OCI-LY1 (cell line): Measurements from ENCODE around the gene USP5.
A peak's percentile ranks its signal among the peaks of the same experiment; 100 is the strongest.

ENCODE experiments used
- H2AFZ ChIP-seq: fragments of 200-600 bp; sonication (generic), shearing (Covaris generic); 2 replicates; pipeline ENCODE4 v1.6.0; 2014; ENCODE audit warnings: antibody characterized with exemption, mild to moderate bottlenecking, low read length
- H3F3A ChIP-seq: fragments of 200-600 bp; sonication (generic), shearing (Covaris generic); 2 replicates; pipeline ENCODE4 v1.6.0; 2014; ENCODE audit warnings: mild to moderate bottlenecking, antibody characterized with exemption, low read length, moderate library complexity; ENCODE audit not compliant: insufficient read depth
- H3K27ac ChIP-seq: fragments of 200-600 bp; sonication (generic); 2 replicates; pipeline ENCODE4 v1.5.1; 2014; ENCODE audit warnings: low read length, mixed run types, mild to moderate bottlenecking, low read depth; ENCODE audit not compliant: poor library complexity, severe bottlenecking
- H3K27me3 ChIP-seq: fragments of 200-600 bp; sonication (generic); 2 replicates; pipeline ENCODE4 v1.6.0; 2014; ENCODE audit warnings: antibody characterized with exemption, mild to moderate bottlenecking, low read length, moderate library complexity; ENCODE audit not compliant: insufficient read depth
- H3K36me3 ChIP-seq: fragments of 200-600 bp; sonication (generic); 2 replicates; pipeline ENCODE4 v1.6.1; 2014; ENCODE audit warnings: mild to moderate bottlenecking, antibody characterized with exemption, low read length, moderate library complexity, mixed read lengths; ENCODE audit not compliant: insufficient read depth
- H3K4me1 ChIP-seq: fragments of 200-600 bp; sonication (generic); 2 replicates; pipeline ENCODE4 v1.5.1; 2014; ENCODE audit warnings: mild to moderate bottlenecking, low read length, moderate library complexity; ENCODE audit not compliant: insufficient read depth, severe bottlenecking
- H3K4me2 ChIP-seq: fragments of 200-600 bp; sonication (generic), shearing (Covaris generic); 2 replicates; pipeline ENCODE4 v1.6.1; 2014; ENCODE audit warnings: low read length
- H3K4me3 ChIP-seq: fragments of 200-600 bp; sonication (generic); 2 replicates; pipeline ENCODE4 v1.5.1; 2014; ENCODE audit warnings: low read length, low read depth, mild to moderate bottlenecking, mixed read lengths; ENCODE audit not compliant: poor library complexity, severe bottlenecking
- H3K79me2 ChIP-seq: fragments of 200-600 bp; shearing (Covaris generic); 2 replicates; pipeline ENCODE4 v1.6.1; 2016; ENCODE audit warnings: mixed run types, low read length, mixed read lengths; ENCODE audit not compliant: insufficient read depth
- H3K9ac ChIP-seq: fragments of 200-600 bp; sonication (generic), shearing (Covaris generic); 2 replicates; pipeline ENCODE4 v1.6.1; 2014; ENCODE audit warnings: mild to moderate bottlenecking, low read length, mixed read lengths
- H3K9me2 ChIP-seq: fragments of 200-600 bp; sonication (generic), shearing (Covaris generic); 2 replicates; pipeline ENCODE4 v1.6.1; 2014; ENCODE audit warnings: low read depth, mild to moderate bottlenecking, low read length, mixed read lengths
- H3K9me3 ChIP-seq: fragments of 200-600 bp; shearing (Covaris generic); 2 replicates; pipeline ENCODE4 v1.6.1; 2014; ENCODE audit warnings: low read length, mixed read lengths
- H4K20me1 ChIP-seq: fragments of 200-600 bp; sonication (generic), shearing (Covaris generic); 2 replicates; pipeline ENCODE4 v1.6.0; 2016; ENCODE audit warnings: mild to moderate bottlenecking, low read length; ENCODE audit not compliant: insufficient read depth
- EZH2 ChIP-seq: fragments of 200-600 bp; sonication (generic), shearing (Covaris generic); IDR thresholded peaks from 2 replicates; pipeline ENCODE4 v1.8.0; 2017; ENCODE audit warnings: borderline replicate concordance, mixed run types, mild to moderate bottlenecking, antibody characterized with exemption, low read length, moderate library complexity, mixed read lengths
- TF ChIP-seq, protein P1 (sequence below): fragments of 200-600 bp; sonication (generic), shearing (Covaris generic); IDR thresholded peaks from 2 replicates; pipeline ENCODE4 v1.5.1; 2017; ENCODE audit warnings: mild to moderate bottlenecking, antibody characterized with exemption, low read length, moderate library complexity, mixed read lengths

USP5 gene

DNA sequence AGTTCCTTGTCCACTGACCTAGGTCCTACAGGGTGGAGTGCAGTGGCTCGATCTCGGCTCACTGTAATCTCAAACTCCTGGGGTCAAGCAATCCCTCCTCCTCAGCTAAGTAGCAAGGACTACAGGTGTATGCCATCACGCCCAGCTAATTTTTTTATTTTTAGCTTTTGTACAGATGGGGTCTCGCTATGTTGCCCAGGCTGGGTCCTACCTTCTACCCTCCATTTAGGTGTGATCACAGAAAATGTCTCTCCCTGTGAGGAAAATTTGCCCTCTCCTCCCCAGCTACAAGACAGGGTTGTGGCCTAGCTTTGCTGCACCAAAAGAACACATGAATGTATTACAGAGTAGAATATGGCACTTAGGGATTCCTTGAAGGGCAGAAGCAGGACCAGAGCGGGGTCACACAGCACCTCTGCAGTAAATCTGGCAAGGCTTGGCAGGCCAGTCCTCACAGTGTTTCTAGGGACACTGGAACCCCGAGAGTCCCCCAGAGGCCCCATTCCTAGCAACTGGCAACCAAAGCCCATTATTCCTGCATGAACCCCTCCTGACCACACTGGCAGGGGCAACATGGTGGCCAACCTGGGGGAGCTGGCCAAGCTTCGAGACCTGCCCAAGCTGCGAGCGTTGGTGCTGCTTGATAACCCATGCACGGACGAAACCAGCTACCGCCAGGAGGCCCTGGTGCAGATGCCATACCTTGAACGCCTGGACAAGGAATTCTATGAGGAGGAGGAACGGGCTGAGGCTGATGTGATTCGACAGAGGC is 60.4 kb downstream of the USP5 start:
- Histone ChIP-seq H4K20me1 (no peaks in the 10 kb centered on the region), H3K79me2 (no peaks in the 10 kb centered on the region), H3K9me3 (no peaks in the 10 kb centered on the region), H3K9ac (no peak overlapping the region), H3K36me3 (no peaks in the 10 kb centered on the region), H2AFZ (no peak overlapping the region), H3K9me2 (no peaks in the 10 kb centered on the region), H3F3A (no peaks in the 10 kb centered on the region), H3K27ac (no peak overlapping the region), H3K27me3 (peaks cover 10% of the 10 kb centered on the region; the same call in 1 of the 2 replicates), H3K4me2 (no peak overlapping the region), H3K4me3 (no peak overlapping the region), H3K4me1 (peaks cover 14% of the 10 kb centered on the region)
- no peak for TF ChIP-seq EZH2
- TF ChIP-seq, protein P1, sequence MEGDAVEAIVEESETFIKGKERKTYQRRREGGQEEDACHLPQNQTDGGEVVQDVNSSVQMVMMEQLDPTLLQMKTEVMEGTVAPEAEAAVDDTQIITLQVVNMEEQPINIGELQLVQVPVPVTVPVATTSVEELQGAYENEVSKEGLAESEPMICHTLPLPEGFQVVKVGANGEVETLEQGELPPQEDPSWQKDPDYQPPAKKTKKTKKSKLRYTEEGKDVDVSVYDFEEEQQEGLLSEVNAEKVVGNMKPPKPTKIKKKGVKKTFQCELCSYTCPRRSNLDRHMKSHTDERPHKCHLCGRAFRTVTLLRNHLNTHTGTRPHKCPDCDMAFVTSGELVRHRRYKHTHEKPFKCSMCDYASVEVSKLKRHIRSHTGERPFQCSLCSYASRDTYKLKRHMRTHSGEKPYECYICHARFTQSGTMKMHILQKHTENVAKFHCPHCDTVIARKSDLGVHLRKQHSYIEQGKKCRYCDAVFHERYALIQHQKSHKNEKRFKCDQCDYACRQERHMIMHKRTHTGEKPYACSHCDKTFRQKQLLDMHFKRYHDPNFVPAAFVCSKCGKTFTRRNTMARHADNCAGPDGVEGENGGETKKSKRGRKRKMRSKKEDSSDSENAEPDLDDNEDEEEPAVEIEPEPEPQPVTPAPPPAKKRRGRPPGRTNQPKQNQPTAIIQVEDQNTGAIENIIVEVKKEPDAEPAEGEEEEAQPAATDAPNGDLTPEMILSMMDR: no peak

DNA sequence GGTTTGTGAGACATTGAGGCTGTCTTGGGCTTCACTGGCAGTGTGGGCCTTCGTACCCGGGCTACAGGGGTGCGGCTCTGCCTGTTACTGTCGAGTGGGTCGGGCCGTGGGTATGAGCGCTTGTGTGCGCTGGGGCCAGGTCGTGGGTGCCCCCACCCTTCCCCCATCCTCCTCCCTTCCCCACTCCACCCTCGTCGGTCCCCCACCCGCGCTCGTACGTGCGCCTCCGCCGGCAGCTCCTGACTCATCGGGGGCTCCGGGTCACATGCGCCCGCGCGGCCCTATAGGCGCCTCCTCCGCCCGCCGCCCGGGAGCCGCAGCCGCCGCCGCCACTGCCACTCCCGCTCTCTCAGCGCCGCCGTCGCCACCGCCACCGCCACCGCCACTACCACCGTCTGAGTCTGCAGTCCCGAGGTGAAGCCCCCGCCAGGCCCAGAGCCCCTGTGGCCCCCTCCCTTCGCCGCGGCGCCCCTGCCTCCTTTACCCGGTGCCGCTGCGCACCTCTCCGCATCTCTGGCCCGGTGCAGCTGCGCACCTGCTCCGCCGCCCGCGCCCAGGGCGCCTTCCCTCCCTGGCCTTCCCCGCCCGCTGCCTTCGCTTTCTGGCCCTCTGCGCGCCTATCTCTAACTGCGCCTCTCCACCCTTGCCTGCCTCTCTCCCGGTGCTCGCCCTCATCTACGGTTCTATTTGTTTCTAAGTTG is 62.4 kb downstream of the USP5 start, which contains the start of gene ENO2:
ENO2 (plus strand) TSS at position 335 of the 701 bp plus-strand sequence. CDS start 1,253 bp downstream, outside the sequence.
- Histone ChIP-seq H3K9me3 (no peaks in the 10 kb centered on the region), H3K4me2 (peak within 1 kb of the TSS; percentile 51), H3K27me3 (peaks cover 10% of the 10 kb centered on the region; the same call in 1 of the 2 replicates)

DNA sequence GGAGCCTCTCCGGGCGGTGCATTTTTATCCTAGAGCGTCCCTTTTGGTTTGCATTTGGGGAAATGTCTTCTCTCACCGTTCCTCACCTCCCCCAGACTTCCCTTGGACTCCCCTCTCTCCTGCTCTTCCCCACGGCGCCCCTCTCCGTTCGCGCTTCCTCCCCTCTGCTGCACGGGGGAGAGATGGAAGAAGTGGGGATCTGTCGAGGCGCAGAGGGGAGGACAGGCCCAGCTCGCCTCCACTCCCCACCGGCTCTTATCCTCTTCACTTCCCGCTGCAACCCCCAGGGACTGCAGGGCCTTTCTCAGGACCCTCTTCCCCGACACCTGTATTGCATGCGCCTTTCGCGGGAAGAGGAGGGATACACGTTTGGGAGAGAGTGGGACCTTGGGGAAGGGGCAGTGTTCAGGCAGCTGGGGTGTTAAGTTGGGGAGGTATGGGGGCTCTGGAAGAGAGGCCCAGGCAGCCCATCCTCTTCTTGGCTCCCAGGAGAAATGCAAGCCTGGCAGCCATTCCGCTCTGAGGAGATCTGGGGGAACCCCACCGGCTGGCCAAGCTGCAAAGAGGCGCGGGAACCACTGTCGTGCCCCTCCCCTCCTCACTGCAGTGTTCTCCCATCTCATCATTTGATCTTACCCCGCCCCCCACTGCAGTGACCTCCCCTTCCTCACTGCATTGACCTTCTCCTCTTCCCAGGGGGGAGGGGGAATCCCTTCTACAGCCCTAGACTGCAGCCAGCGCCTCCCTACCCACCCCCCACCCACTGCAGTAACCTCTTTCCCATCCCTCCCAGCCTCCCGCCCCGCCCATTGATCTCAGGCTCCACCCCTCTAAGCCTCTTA is 63.2 kb downstream of the USP5 start:
- no peak for TF ChIP-seq EZH2
- TF ChIP-seq, protein P1: no peak
- Histone ChIP-seq H3K9me2 (no peaks in the 10 kb centered on the region), H3K27me3 (peaks cover 10% of the 10 kb centered on the region; the same call in 1 of the 2 replicates), H2AFZ (no peak overlapping the region), H3K9me3 (no peaks in the 10 kb centered on the region), H3K27ac (no peak overlapping the region), H3K4me3 (peak overlapping the region; percentile 45), H3K9ac (no peak overlapping the region; the same call in 1 of the 2 replicates), H3K4me1 (peaks cover 14% of the 10 kb centered on the region), H3K4me2 (peak overlapping the region; percentile 51), H3F3A (no peaks in the 10 kb centered on the region), H3K36me3 (no peaks in the 10 kb centered on the region), H3K79me2 (no peaks in the 10 kb centered on the region), H4K20me1 (no peaks in the 10 kb centered on the region)

More for the DNA sequence above, 62.4 kb downstream of the USP5 start, which contains the start of gene ENO2:
- Histone ChIP-seq H3K9ac (peak within 1 kb of the TSS; percentile 3; the same call in 1 of the 2 replicates), H3K27ac (no peak within 1 kb of the TSS), H3K9me2 (no peaks in the 10 kb centered on the region), H3K4me1 (peaks cover 14% of the 10 kb centered on the region), H3K4me3 (peak within 1 kb of the TSS; percentile 45), H2AFZ (no peak within 1 kb of the TSS), H4K20me1 (no peaks in the 10 kb centered on the region), H3F3A (no peaks in the 10 kb centered on the region), H3K36me3 (no peaks in the 10 kb centered on the region), H3K79me2 (no peaks in the 10 kb centered on the region)
- TF ChIP-seq, protein P1: no peak
- no peak for TF ChIP-seq EZH2
